ENCODE measurements around the gene SPATA31E1. TPM values are rescaled to one million over a fixed set of nuclear protein-coding genes. Genes with fewer than 3 reads are reported as not detected.

Gene SPATA31E1
- polyA plus RNA-seq, 1 of the 3 experiments (the other 2 are of a cell fraction): not detected

DNA sequence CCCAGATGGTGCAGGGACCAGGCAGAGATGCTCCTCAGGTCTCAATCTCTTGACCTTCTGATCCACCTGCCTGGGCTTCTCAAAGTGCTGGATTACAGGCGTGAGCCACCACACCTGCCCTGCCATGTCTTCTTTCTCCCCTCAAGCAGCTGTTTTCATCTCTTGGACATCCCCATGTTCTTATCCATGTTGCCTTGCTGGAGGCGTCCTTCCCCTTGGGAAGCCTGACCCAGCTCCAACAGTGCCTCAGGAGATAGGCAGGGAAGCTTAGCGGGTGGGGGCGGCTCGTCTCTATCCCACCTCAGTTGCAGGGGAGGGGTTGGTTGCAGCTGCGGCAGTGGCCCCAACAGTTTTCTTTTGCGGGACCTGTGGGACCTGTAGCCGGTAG is 24.7 kb upstream of the SPATA31E1 start:
- no peak overlapping the region for H3K4me2 ChIP-seq
- no peak for TF ChIP-seq POLR2AphosphoS5 (IDR thresholded peaks at IDR 0.05; ENCODE audit: low read depth, low read length)
- TF ChIP-seq, protein P1, sequence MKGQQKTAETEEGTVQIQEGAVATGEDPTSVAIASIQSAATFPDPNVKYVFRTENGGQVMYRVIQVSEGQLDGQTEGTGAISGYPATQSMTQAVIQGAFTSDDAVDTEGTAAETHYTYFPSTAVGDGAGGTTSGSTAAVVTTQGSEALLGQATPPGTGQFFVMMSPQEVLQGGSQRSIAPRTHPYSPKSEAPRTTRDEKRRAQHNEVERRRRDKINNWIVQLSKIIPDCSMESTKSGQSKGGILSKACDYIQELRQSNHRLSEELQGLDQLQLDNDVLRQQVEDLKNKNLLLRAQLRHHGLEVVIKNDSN (IDR thresholded peaks at IDR 0.05; ENCODE audit: borderline replicate concordance, low read depth): no peak
- POLR2A ChIA-PET: no interaction called here
- H3K27me3 ChIP-seq (ENCODE audit: insufficient read depth): no peaks in the 10 kb centered on the region
- no peak for DNase-seq
- CTCF ChIA-PET: no interaction called here
- H3K4me1 ChIP-seq (ENCODE audit: control insufficient read depth in 1 of 2, insufficient read depth in 2 of 2, low read depth in 1 of 2, low read length in 1 of 2): peaks cover 0 to 13% of the 10 kb centered on the region in 2 experiments; a peak in 2 of 4 replicates
- H3K9me2 ChIP-seq: no peaks in the 10 kb centered on the region
- H3K79me2 ChIP-seq (ENCODE audit: insufficient read depth): no peaks in the 10 kb centered on the region
- no peaks in the 10 kb centered on the region for H3K9me3 ChIP-seq
- H3K9ac ChIP-seq: no peak overlapping the region
- no peaks in the 10 kb centered on the region for H3K36me3 ChIP-seq (replicated peaks in 1 of 2; ENCODE audit: control insufficient read depth in 1 of 2, insufficient read depth in 2 of 2, low read length in 1 of 2)
- no peaks in the 10 kb centered on the region for H3F3A ChIP-seq (replicated peaks; ENCODE audit: insufficient read depth)
- WGBS (ENCODE audit: low lambda C conversion rate): 36% methylated on average over 3 of the region's 8 CpGs
- no peak overlapping the region for H3K4me3 ChIP-seq (ENCODE audit: low read depth in 2 of 2, low read length in 1 of 2)
- H4K20me1 ChIP-seq (ENCODE audit: insufficient read depth): no peaks in the 10 kb centered on the region
- H3K27ac ChIP-seq (ENCODE audit: low read depth in 2 of 2, low read length in 1 of 2): no peak overlapping the region
- H2AFZ ChIP-seq (ENCODE audit: low read depth): no peak overlapping the region

DNA sequence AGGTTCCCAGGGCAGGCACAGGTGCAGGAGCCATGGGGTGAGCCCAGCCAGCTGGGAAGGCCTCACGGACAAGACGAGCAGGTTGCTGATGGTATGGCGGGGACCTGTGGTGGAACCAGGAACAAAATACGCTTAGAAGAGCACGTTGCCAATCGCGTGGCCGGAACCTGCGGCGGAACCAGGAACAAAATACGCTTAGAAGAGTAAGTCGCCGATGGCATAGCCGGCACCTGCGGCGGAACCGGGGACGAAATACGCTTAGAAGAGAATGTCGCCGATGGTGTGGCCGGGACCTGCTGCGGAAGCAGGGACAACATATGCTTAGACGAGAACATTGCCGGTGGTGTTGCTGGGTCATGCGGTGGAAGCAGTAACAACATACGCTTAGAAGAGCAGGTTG is 23.5 kb upstream of the SPATA31E1 start:
- H3F3A ChIP-seq (replicated peaks; ENCODE audit: insufficient read depth): no peaks in the 10 kb centered on the region
- H3K9me2 ChIP-seq: no peaks in the 10 kb centered on the region
- WGBS (ENCODE audit: low lambda C conversion rate): 93% methylated on average over 27 of the region's 27 CpGs
- TF ChIP-seq, protein P2, sequence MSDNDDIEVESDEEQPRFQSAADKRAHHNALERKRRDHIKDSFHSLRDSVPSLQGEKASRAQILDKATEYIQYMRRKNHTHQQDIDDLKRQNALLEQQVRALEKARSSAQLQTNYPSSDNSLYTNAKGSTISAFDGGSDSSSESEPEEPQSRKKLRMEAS (IDR thresholded peaks at IDR 0.05; ENCODE audit: low read depth): no peak
- TF ChIP-seq, protein P3, sequence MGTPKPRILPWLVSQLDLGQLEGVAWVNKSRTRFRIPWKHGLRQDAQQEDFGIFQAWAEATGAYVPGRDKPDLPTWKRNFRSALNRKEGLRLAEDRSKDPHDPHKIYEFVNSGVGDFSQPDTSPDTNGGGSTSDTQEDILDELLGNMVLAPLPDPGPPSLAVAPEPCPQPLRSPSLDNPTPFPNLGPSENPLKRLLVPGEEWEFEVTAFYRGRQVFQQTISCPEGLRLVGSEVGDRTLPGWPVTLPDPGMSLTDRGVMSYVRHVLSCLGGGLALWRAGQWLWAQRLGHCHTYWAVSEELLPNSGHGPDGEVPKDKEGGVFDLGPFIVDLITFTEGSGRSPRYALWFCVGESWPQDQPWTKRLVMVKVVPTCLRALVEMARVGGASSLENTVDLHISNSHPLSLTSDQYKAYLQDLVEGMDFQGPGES (IDR thresholded peaks at IDR 0.05; ENCODE audit: low read depth, low read length): no peak
- no peak for TF ChIP-seq EZH2phosphoT487 (IDR thresholded peaks at IDR 0.05; ENCODE audit: borderline replicate concordance, low read depth)
- no peak for TF ChIP-seq MEF2A (IDR thresholded peaks at IDR 0.05; ENCODE audit: borderline replicate concordance, low read depth)
- TF ChIP-seq TAF1 (IDR thresholded peaks at IDR 0.05; ENCODE audit: borderline replicate concordance, low read depth, low read length): no peak
- no peaks in the 10 kb centered on the region for H3K27me3 ChIP-seq (ENCODE audit: insufficient read depth)
- CTCF ChIA-PET: no interaction called here
- no peak overlapping the region for H3K4me3 ChIP-seq (ENCODE audit: low read depth in 2 of 2, low read length in 1 of 2)
- H3K9ac ChIP-seq: no peak overlapping the region
- H3K36me3 ChIP-seq (replicated peaks in 1 of 2; ENCODE audit: control insufficient read depth in 1 of 2, insufficient read depth in 2 of 2, low read length in 1 of 2): no peaks in the 10 kb centered on the region
- H3K79me2 ChIP-seq (ENCODE audit: insufficient read depth): no peaks in the 10 kb centered on the region
- H3K9me3 ChIP-seq: no peaks in the 10 kb centered on the region
- H4K20me1 ChIP-seq (ENCODE audit: insufficient read depth): no peaks in the 10 kb centered on the region
- POLR2A ChIA-PET: no interaction called here
- no peak overlapping the region for H3K27ac ChIP-seq (ENCODE audit: low read depth in 2 of 2, low read length in 1 of 2)
- peaks cover 0 to 8% of the 10 kb centered on the region in 2 experiments; a peak in 2 of 4 replicates for H3K4me1 ChIP-seq (ENCODE audit: control insufficient read depth in 1 of 2, insufficient read depth in 2 of 2, low read depth in 1 of 2, low read length in 1 of 2)
- no peak overlapping the region for H3K4me2 ChIP-seq
- no peak overlapping the region for H2AFZ ChIP-seq (ENCODE audit: low read depth)
- no peak for DNase-seq

DNA sequence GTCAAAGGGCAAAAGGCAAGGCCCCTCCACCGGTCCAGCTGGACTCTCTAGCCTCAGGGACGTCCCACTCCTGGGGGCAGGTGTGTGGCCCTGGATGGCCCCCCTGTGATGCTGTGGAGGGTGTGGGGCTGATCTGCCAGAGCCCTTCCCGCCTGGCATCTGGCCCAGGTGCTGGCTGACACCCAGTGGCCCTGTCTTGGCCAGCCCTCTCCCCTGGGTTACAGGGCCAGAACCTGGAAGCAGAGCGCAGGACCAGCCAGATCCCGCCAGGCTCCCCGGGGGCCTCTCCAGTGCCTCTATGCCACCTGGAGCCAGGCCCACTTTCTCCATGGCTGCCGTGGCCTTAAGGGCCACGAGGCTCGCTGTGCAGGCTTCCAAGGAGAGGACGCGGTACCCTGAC is 22.9 kb upstream of the SPATA31E1 start:
- Histone ChIP-seq H4K20me1 (ENCODE audit: insufficient read depth) (no peaks in the 10 kb centered on the region), H3K36me3 (replicated peaks in 1 of 2; ENCODE audit: control insufficient read depth in 1 of 2, insufficient read depth in 2 of 2, low read length in 1 of 2) (no peaks in the 10 kb centered on the region), H3K27me3 (ENCODE audit: insufficient read depth) (no peaks in the 10 kb centered on the region), H3K9ac (no peak overlapping the region), H3K27ac (ENCODE audit: low read depth in 2 of 2, low read length in 1 of 2) (no peak overlapping the region), H3K79me2 (ENCODE audit: insufficient read depth) (no peaks in the 10 kb centered on the region), H3K9me3 (no peaks in the 10 kb centered on the region), H3K4me2 (no peak overlapping the region), H3K9me2 (no peaks in the 10 kb centered on the region), H2AFZ (ENCODE audit: low read depth) (no peak overlapping the region), H3F3A (replicated peaks; ENCODE audit: insufficient read depth) (no peaks in the 10 kb centered on the region), H3K4me3 (ENCODE audit: low read depth in 2 of 2, low read length in 1 of 2) (no peak overlapping the region), H3K4me1 (ENCODE audit: control insufficient read depth in 1 of 2, insufficient read depth in 2 of 2, low read depth in 1 of 2, low read length in 1 of 2) (peaks cover 0 to 3% of the 10 kb centered on the region in 2 experiments; a peak in 1 of 4 replicates)
- DNase-seq: no peak
- ChIA-PET CTCF (no interaction called here), POLR2A (no interaction called here)
- WGBS (ENCODE audit: low lambda C conversion rate): 77% methylated on average over 5 of the region's 11 CpGs
- no peak for TF ChIP-seq RCOR1 (IDR thresholded peaks at IDR 0.05; ENCODE audit: low read length)
- TF ChIP-seq, protein P4, sequence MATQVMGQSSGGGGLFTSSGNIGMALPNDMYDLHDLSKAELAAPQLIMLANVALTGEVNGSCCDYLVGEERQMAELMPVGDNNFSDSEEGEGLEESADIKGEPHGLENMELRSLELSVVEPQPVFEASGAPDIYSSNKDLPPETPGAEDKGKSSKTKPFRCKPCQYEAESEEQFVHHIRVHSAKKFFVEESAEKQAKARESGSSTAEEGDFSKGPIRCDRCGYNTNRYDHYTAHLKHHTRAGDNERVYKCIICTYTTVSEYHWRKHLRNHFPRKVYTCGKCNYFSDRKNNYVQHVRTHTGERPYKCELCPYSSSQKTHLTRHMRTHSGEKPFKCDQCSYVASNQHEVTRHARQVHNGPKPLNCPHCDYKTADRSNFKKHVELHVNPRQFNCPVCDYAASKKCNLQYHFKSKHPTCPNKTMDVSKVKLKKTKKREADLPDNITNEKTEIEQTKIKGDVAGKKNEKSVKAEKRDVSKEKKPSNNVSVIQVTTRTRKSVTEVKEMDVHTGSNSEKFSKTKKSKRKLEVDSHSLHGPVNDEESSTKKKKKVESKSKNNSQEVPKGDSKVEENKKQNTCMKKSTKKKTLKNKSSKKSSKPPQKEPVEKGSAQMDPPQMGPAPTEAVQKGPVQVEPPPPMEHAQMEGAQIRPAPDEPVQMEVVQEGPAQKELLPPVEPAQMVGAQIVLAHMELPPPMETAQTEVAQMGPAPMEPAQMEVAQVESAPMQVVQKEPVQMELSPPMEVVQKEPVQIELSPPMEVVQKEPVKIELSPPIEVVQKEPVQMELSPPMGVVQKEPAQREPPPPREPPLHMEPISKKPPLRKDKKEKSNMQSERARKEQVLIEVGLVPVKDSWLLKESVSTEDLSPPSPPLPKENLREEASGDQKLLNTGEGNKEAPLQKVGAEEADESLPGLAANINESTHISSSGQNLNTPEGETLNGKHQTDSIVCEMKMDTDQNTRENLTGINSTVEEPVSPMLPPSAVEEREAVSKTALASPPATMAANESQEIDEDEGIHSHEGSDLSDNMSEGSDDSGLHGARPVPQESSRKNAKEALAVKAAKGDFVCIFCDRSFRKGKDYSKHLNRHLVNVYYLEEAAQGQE (IDR thresholded peaks at IDR 0.05; ENCODE audit: low read depth, low read length): no peak
- TF ChIP-seq, protein P5, sequence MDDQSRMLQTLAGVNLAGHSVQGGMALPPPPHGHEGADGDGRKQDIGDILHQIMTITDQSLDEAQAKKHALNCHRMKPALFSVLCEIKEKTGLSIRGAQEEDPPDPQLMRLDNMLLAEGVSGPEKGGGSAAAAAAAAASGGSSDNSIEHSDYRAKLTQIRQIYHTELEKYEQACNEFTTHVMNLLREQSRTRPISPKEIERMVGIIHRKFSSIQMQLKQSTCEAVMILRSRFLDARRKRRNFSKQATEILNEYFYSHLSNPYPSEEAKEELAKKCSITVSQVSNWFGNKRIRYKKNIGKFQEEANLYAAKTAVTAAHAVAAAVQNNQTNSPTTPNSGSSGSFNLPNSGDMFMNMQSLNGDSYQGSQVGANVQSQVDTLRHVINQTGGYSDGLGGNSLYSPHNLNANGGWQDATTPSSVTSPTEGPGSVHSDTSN (IDR thresholded peaks at IDR 0.05): no peak
- TF ChIP-seq RXRA (IDR thresholded peaks at IDR 0.05; ENCODE audit: borderline replicate concordance, low read depth): no peak
- TF ChIP-seq ELF1 (IDR thresholded peaks at IDR 0.05): no peak
- no peak for TF ChIP-seq NFIC (IDR thresholded peaks at IDR 0.05; ENCODE audit: borderline replicate concordance)
- no peak for TF ChIP-seq JUND (IDR thresholded peaks at IDR 0.05)
- TF ChIP-seq TEAD4 (IDR thresholded peaks at IDR 0.05; ENCODE audit: borderline replicate concordance, insufficient read depth): no peak
- TF ChIP-seq RFX5 (IDR thresholded peaks at IDR 0.05; ENCODE audit: low read length): no peak
- TF ChIP-seq TCF12 (IDR thresholded peaks at IDR 0.05): no peak
- TF ChIP-seq YY1 (IDR thresholded peaks at IDR 0.05; ENCODE audit: low read depth): no peak
